ENCODE measurements around the gene ANKS1B.

DNA sequence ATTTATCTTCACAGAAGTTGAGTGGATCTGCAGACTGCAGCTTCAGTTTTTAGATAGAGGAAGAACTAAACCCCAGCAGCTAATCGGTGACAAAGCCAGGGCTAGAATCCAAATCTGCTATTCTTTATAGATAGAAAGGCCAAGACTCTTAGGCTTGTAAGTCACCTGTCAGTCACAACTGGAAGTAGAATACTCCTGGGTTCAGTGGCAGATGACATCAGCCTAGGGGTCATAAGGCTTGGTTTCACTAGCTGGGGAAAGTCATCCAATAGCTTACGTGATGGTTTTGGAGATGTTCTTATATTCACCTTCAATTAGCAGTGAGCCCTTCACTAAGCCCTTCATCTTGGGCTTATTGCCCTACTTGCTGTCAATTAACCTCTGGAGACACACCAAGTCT, 1246.2 kb downstream of the ANKS1B start:
- TF ChIP-seq, protein P1, sequence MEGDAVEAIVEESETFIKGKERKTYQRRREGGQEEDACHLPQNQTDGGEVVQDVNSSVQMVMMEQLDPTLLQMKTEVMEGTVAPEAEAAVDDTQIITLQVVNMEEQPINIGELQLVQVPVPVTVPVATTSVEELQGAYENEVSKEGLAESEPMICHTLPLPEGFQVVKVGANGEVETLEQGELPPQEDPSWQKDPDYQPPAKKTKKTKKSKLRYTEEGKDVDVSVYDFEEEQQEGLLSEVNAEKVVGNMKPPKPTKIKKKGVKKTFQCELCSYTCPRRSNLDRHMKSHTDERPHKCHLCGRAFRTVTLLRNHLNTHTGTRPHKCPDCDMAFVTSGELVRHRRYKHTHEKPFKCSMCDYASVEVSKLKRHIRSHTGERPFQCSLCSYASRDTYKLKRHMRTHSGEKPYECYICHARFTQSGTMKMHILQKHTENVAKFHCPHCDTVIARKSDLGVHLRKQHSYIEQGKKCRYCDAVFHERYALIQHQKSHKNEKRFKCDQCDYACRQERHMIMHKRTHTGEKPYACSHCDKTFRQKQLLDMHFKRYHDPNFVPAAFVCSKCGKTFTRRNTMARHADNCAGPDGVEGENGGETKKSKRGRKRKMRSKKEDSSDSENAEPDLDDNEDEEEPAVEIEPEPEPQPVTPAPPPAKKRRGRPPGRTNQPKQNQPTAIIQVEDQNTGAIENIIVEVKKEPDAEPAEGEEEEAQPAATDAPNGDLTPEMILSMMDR (IDR thresholded peaks at IDR 0.05; ENCODE audit: low read length), result no peak
- TF ChIP-seq EZH2 (IDR thresholded peaks at IDR 0.05; ENCODE audit: borderline replicate concordance, low read length), result no peak

Data from OCI-LY1 (cell line).